NCI-H1694 (cell line): ENCODE results near the gene POLR2F.
A peak's percentile ranks its signal among the peaks of the same experiment; 100 is the strongest.

Experiments used
- DNase-seq: peaks from one replicate; lab custom pipeline; 2025; lab: John Stamatoyannopoulos, UW

The POLR2F gene

DNA sequence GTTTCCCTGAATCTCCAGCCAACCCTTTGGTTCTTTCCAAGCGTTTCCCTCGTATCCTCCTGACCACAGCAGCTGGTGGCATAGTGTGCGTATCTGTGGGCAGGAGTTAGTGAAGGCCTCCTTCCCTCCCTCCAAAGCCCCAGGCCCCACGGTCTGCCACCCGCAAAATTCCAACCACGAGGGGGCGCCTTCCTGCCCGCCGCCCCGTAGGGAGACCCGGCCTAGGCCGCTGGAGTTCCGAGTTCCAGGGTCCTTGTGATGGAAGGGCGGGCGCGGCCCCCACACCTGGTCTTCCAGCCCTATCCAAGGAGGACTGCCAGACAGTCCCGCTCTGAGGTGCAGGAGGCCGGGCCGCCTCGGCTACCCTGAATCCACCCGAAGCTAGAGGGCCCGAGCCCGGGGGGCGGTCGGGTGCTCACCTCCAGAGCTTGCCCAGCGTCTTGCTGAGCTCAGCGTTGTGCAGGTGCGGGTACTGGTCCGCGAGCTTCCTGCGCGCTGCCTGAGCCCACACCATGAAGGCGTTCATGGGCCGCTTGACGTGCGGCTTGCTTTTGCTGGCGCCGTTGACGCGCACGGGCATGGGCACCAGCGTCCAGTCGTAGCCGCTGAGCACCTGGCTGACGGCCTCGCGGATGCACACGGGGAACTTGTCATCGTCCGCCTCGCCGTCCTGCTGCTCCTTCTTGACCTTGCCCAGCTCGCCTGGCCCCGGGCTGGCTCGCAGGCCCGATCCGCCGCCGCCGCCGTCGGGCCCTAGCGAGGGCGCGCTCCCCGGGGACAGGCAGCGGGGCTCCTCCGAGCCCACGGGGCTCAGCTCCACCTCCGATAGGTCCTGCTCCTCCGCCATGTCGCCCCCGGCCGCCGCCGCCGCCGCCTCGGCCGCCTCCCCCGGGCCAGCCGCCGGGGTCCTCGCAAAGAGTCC is 29.7 kb downstream of the POLR2F start:
- no peak for DNase-seq

DNA sequence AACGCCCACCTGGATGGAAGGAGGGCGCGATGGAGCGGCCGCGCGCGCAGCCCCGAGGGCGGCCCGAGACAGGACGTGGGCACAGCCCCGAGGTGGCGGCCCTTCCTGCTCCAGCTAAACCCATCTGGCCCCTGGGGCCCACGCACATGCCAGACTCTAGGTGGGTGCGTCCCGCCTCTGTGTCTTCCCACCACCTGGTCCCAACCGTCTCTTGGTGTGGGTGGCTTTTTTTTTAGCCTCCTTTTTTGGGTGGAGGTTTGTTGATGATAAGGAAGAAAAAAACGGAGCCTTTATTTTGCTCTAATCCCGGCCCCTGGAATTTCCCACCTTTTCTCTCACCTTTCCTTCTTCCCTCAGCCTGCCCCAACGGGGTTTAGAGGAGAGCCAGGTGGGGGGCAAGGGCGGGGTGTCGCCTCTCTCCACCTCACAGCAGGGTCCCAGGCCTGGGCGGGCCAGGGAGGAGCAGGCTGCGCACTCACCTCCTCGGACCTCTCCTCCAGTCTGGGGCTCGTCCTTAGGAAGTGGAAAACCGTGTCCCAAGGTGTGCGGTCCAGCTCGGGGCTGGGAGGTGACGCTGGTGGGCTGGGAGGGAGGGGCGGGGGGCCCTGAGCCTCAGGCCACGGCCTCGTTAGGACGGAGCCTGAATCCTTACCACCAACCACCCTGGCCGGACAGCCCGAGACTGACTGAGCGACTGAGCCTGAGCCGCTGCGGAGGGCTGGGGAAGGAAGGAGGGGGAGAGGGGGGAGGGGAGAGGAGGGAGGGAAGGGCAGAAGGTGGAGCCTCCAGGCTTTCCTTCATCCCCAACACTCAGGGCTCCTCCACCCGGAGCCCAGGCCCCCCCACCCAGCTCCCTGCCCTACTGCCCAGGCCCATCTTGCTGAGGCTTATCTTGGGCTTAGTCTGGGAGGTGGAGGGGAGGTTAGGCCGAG is 30.6 kb downstream of the POLR2F start, which contains the start of gene SOX10:
Gene SOX10, minus strand, starts transcription at position 696 of the 932 bp plus-strand sequence. CDS start 771 bp downstream, outside the sequence.
- DNase-seq = no peak

DNA sequence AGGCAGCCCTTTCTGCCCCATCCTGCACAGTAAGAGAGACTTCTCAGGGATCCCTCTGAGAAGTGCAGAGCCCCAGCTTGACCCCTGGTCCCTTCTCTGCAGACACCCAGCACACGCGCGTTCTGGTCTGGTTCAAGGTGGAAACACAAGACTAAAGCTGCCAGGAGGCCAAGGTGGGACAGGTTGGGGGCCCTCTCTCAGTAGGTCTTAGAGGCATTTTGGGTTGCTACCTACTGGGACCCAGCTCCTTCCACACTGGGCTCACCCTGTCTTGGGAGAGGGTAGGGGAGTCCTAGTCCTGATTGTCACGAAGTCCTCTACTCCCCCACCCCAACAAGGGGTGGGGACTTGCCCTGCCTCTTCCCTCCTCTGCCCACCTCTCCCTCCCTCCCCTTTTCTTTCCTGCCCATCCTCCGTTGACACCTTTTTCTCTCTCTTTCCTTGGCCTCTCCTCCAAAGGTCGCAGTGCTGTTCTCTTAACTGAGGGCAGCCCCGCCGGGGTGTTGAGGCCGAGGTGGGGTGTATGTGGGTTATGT is 31.6 kb downstream of the POLR2F start:
- no peak for DNase-seq

DNA sequence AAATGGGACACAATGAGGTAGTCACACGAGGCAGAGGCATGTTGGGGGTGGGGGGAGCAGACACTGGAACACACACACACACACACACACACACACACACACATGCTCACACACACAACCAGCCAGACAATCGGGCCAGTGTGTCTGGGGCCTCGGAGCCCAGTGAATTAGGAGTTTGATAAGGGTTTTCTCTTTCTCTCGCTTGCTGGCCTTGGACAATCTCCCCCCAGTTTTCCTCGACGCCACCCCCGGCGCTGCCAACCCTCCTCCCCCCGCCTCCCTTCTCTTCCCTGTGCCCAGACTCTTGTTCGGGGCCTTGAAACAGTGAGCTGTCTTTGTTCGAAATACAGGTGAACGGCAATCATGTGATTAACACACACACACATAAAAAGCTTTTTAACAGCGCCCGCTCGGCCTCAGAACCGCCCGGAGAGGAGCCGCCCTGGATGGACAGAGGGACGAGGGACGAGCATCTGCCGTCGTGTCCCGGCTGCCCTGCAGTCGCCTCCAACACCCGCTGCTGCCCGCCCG is 32.3 kb downstream of the POLR2F start:
- DNase-seq = no peak

DNA sequence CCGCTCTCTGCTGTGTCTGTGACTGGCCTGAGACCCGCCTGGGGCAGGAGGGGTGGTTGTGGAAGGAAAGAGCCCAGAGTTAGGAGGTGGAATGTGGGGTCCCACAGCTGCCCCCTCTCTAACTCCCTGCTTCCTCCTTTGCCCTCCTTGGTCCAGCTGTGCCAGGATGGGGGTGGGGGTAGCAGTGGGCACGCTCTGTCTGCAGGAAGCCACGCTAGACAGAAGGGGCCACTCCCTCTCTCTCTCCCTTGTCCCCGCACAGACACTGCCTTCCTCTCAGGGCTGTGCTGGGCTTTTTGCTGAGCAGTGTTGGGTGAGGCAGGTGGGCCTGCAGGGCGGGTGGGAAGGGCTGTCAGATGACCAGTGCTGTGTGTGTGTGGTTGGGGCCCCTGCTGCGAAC is 32.9 kb downstream of the POLR2F start:
- no peak for DNase-seq

DNA sequence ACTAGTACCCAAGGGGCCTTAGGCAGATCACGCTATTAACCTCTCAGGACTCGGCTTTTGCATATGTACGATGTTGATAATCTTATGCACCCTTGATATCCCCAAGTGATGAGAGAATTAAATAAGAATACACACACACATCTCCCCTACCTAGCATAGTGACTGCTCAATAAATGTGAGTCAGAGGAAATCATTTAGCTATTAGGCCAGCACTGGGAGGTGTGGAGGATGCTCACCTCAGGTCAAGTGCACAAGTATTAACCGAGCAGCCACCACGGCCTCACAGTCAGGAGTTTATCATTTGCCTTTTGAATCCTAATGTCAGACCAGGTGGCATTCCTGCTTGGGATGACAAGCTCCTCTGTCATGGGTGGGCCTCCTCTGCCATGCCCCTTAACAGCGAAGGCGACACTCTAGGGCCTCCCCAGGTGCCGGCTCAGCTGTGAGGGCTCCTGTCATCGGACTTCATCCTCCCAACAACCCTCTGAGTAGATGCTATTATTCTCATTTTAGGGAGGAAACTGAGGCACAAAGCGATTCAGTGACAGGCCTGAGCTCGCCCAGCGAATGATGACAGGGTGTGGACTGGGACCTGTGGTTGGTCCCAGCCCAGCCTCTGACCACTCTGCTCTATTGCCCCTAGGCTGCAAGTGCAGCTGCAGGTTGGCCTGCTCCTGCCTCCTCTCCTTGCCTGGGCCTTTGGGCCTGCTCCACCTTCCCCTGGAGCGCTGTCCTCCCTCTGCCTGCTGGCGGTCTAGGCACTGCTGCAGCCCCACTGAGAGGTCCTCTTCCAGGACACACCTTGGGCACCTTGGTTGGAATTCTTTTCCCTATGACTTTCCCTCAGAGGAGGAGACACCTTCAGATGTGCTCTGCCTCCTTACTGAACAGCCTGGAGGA is 35.9 kb downstream of the POLR2F start:
- no peak for DNase-seq

DNA sequence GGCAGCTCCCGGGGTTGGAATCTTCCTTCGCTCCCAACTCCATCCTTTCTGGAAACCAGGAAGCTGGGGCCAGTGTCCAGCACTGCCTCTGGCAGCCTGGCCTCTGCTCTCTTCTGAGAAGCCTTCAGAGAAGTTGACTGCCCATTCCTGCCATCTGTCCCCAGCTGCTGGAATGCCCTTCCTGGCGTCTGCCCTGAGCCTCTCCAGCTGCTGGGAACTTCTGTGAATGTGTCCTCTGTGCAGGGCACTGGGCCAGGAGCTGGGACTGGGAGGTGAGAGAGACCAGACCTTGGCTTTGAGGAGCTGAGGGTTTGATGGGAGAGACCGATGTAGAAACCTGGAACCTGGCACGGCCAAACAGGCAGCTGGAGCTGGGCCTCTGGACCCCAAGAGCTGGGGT is 36.8 kb downstream of the POLR2F start:
- no peak for DNase-seq

DNA sequence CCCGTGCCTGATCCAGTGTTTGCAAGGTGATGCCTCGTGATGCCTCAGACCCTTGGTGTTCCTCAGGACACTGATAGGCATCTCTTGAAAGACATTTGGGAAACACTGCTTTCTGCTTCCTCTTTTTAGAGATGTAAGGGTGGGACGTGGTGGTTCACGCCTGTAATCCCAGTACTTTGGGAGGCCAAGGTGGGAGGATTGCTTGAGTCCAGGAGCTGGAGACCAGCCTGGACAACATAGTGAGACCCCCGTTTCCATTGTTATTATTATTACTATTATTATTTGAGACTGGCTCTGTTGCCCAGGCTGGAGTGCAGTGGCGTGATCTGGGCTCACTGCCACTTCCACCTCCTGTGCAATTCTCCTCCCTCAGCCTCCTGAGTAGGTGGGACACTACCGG is 37.4 kb downstream of the POLR2F start:
- DNase-seq = no peak

DNA sequence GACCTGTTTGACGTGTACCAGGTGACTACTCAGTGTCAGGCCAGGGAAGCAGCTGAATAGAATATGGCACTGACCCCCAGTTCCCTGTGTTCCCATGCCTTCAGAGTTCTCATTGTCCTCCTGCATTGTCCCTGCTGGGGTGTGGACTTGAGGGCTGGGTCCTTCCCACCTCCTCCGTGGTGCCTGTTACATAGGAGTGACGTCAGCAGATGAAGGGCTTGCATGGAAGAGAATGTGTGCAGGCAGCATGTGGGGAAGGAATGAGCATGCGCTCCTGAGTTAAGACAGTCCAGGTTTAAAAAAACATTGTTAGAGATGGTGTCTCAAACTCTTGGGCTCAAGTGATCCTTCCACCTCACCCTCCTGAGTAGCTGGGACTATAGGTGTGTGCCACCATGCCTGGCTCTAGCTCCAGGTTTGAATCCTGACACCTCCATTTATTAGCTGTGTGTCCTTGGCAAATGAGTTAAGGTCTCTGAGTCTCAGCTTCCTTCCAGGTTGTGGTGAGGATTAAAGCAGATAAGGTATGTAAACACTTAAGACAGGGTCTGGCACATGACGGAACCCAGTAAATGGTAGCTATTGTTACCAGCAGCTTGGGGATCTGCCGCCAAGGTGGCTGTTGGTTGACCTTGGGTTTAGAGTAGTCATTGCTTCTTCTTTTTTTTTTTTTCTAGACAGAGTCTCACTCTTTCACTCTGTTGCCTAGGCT is 38.4 kb downstream of the POLR2F start:
- no peak for DNase-seq

DNA sequence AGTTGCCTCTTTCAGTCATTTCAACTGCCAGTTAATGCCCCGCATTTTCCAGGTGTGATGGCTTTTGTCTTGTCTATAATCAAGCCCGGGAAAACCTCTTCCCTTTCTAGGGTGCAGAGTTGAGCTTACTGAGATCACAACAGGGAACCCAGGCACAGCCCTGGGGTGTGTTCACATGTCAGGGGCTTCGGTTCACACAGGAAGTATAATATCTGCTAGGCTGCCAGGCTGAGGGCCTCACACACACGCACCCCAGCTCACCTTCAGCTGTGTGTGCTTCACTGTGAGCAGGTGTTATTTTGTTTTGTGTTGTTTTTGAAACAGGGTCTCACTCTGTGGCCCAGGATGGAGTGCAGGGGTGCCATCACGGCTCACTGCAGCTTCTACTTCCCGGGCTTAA is 40.5 kb downstream of the POLR2F start:
- no peak for DNase-seq

DNA sequence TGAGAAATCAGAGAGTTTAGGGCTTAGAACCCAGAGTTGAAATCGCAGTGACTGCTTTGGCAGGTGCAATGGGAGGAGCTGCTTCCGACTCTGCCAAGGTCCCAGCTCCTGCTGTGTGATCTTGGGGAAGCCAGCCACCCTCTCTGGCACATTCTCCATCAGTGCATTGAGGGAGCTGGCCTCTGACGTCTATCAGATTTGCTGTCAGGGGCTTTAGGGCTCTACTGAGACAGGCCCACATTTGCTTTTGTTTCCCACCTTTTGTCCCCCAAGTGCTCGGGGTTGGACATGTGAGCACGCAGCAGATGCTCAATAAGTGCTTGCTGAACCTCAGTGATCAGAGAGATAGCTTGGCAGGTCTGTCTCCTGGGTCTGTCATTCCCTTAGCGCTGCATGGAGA is 41.5 kb downstream of the POLR2F start:
- DNase-seq = no peak

DNA sequence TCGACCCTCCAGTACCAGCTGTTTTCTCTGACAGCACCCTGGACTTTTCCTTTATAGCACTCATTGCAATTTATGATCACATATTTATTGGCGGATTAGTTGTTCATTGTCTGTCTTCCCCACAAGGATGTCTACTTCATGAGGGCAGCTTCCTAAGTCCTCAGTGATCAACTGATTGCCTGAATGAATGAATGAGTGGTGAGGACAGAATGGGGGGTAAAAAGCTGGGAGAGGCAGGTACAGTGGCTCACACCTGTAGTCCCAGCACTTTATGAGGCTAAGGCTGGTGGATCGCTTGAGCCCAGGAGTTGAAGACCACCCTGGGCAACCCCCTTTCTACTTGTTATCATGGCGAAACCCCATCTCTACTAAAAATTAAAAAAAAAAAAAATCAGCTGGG is 42.0 kb downstream of the POLR2F start:
- no peak for DNase-seq

DNA sequence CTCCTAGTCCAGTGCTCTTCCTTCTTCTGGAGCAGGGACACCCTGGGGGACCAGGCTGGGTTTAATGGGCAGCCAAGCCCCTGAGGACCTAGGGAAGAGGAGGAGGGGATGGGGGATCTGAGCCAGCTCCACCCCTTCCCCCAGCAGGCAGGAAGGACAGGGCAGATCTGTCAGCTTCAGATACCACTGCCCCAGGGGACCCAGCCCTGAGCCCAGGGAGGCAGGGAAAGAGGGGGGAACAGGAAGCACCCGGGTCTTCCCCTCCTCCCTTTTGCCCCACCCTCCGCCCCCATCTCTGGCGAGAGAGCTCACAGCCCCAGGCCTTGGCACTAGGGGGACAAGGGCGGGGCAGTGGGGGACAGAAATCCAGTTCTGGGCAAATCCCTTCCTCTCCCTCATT is 42.6 kb downstream of the POLR2F start:
- DNase-seq = no peak

DNA sequence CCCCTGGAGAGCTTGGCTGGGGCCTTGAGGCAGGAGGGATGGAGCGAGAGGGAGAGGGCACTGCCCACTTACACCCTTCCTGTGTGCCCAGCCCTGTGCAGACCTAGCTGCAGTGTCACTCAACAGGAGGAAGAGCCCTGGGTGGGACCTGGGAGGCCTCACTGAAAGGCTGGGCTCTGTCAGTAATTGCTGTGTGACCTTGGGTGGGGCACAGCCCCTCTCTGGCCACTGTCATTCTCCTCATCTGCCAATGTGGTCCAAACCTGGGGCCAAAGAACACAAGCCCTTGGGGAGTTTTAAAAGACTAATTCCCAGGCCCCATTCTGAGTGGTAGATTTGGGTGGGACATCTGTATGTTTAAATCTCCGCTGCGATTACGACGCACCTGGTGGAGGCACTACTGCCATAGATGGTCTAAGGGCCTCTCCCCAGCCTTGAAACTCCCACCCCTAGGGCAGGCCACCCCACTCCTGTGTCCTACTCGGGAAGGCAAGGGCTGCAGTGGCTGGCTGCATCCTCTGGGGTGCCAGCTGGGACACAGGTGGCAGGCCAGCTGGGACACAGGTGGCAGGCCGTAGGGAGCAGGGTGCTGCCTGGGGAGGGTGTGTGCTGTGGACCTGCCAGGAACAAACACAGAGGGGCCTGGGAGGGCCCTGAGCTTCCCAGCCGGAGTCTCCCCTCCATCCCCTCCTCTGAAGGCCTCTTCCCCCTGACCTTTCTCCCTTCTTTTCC is 43.2 kb downstream of the POLR2F start:
- DNase-seq = peak; percentile 24

DNA sequence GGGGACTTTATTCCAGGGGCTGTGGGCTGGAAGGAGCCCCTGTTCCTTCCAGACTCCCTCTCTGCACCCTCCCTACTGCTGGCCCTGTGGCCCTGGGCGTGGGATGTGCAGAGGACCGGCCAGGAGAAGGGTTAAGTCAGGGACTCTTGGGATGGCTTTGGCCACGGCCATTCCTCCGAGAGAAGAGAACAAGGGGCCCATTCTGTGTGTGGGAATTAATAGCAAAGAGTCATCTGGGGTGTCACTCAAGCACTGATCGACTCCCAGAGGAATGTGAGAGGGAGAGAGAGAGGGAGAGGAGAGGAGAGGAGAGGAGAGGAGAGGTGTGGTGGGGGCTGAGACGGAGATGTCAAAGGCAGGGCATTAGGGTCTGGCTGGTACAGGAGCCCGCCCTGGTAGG is 45.0 kb downstream of the POLR2F start:
- DNase-seq = no peak

DNA sequence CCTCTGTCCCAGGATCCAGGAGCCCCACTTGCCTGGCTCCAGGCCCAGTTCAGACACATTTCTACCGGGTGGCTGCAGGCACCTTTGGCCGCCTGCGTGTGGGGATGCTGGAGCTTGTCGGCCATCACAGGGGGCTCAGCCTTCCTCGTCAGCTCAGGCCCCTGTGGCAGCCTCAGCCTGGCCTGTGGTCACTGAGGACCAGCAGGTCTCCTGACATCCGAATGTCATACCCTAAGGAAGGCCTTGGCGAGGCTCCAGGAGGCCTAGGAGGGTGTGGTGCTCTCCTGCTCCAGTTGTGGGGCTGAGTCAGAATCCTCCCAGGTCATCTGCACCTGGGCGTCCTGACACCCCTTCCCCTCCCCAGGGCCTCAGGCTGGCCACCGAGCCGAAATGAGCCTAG is 45.7 kb downstream of the POLR2F start:
- DNase-seq = no peak

DNA sequence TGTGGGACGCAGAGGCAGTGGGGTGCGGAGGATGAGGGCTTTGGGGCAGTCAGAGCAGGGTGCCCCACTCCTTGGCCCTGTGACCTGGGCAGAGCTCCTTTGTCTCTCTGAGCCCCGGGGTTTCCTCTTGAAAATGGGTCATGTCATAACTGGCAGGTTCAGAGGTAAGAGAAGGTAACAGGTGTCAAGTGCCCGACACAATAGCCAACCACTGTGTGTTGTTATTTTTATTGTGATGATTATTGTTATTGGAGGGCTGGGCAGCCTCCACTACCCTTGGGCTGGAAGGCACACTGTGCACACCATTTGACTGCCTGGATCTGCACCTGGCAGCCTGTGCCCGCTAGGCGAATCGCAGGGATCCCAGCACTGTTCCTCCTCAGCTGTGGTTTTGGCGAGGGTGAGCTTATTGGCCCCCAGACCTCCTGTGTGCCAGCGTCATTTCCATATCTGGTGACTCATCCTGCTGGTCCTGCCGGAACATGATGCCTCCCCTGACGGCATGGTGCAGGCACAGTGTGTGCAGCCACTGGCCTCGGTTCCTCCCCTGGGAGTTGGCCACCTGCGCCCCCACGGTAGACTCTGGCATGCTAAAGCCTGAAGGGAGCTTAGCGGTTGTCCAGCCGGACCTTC is 46.3 kb downstream of the POLR2F start:
- DNase-seq = peak; percentile 17

DNA sequence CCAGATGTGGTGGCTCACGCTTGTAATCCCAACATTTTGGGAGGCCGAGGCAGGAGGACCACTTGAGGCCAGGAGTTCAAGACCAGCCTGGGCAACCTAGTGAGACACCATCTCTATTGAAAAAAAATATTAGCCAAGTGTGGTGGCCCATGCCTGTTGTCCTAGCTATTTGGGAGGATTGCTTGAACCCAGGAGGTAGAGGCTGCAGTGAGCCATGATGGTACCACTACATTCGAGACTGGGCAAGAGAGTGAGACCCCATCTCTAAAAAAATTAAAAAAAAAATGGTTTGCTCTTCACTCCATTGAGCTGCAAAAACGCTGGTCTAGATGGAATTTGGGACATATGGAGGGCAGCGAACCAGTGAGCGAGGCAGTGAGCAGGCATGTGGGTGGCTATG is 52.4 kb downstream of the POLR2F start:
- no peak for DNase-seq

DNA sequence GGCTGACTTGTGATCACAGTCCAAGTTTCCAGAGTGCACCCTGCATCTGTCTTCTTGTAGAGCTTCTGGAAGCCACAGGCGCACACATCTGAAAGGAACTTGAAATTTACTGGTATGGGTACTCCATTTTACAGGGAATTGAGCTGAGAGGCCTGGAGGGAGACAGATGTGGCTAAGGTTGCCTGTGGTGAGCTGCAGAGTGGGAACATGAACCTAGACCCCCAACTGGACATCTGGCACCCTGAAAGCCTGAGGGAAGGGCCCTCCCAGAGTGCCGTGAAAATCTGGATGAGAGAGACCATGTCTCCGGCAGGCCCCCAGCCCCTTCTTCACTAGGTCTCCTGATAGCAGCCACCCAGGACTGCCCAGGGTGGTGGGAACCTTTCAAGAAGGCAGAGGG is 53.4 kb downstream of the POLR2F start:
- DNase-seq = no peak
